Activated CD8-positive, alpha-beta memory T cell treated with anti-CD3 and anti-CD28 coated beads, Interleukin-2, amount 50 U/mL, for 4 hours (primary cell): ENCODE measurements around the gene MARCHF10.

Source experiments
- DNase-seq: peaks from one replicate; pipeline ENCODE4 v3.0.0-alpha.2; 2020

Gene MARCHF10

DNA sequence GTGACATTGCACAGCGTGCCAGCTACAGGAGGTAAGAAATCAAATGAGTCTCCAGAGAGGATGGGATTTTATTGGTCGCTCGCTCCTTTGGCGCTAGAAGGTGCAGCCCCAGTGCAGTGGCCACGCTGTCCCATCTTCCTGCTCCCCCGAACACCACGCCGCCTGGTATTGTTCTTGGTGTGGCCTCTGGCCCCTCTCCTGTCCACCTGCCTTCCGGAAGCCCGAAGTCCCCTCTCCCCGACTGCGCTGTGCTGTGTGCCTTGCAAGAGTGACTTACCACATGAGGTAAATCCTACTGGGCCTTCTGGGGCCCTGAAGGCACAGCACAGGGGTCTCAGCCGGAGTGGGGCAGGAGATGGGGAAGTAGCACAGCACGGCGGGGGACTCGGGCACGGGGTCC is 58.2 kb downstream of the MARCHF10 start:
- no peak for DNase-seq

DNA sequence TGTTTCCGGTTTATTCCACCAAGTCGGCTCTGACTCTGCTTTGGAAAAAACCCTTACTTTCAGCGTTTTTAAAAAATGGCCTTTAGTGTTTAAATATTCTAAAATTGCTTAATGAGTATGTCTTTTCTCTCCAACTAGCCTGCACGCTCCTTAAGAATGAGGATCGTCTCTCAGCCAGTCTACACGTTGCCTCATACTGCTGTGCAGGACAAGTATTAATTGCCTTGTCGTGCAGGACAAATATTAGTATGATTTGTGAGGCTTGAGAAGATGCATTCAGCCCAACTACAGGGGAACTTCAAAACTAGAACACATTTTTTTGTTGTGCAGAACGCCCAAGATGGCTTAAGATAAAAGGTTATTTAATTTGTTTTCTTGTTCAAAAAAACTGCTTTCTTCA is 61.2 kb downstream of the MARCHF10 start:
- DNase-seq: no peak

- no peak for DNase-seq
Observed at GRCh38 chr17:62745806-62746205, 62.3 kb downstream of the MARCHF10 start.

DNA sequence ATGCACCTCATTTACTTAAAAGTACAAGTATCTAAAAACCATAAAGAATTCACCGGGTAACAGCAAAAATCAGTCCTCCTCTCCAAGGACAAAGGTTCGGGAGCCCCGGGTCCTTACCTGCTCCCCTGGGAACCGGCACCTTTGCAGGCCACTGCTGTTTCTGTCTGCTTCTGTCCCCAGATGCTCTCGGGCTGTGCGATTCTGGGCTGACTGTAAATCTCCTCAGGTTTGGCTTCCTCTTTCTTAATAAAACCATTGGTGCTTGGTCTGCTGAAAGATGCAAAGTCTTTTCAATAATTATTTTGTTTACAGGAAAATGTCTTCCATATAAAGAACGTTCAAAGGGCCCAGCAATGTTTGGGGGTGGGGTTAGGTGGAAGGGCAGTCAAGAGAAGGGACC is 63.9 kb downstream of the MARCHF10 start:
- no peak for DNase-seq

DNA sequence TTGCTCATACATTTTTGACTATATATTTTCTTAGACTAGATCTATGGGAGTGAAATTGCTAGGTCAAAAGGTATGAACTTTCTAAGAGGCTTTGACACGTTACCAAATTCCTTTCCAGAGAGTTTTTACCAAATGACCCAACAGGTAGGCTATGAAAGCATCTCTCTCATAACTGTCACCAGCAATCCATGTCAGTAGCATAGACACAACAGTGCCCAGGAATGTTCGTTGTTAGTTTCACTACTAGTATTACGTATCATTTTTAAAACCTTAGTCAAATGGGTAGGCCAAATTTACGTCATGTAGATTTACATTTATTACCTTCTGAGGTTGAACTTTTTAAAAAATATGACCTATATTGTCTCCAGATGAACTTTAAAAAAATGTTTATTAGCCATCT is 66.8 kb downstream of the MARCHF10 start:
- no peak for DNase-seq

- DNase-seq: no peak
Observed at GRCh38 chr17:62739645-62740388, 68.3 kb downstream of the MARCHF10 start.

DNA sequence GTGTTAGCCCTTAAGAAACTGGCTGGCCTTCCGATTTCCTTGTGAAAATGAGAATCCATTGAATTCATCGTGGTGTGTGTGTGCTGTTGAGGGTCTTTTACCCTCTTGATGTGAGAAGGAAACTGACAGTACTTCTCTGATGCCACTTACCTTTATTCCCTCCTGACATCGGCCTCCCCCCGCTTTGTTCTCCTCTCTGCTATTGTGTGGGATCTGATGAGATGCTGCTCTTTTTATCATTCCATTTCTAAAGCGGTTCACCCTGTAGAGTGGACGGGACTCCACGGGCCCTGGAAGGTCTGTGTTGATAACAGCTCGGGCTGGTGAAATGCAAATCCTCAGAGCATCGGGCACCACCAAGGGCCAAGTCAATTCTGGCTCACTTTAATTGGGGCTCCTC is 69.8 kb downstream of the MARCHF10 start:
- DNase-seq: no peak

DNA sequence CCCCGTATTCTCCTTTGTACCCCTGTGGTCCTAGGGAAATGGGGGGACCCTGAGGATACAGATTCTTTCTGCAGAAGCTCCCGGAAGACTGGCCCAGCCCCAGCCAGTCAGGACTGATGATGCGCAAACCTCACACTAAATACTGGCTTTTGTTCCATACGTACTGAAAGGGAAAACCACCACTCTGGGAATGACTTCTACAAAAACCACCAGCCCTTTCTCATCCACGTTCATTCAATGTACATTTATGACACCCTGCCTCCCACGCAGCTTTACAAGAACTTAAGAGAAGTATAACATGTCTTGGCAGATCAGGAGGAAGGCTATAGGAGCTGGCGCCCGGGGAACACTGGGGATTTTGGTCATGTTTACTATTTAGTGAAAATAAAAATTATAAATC is 70.6 kb downstream of the MARCHF10 start:
- no peak for DNase-seq

DNA sequence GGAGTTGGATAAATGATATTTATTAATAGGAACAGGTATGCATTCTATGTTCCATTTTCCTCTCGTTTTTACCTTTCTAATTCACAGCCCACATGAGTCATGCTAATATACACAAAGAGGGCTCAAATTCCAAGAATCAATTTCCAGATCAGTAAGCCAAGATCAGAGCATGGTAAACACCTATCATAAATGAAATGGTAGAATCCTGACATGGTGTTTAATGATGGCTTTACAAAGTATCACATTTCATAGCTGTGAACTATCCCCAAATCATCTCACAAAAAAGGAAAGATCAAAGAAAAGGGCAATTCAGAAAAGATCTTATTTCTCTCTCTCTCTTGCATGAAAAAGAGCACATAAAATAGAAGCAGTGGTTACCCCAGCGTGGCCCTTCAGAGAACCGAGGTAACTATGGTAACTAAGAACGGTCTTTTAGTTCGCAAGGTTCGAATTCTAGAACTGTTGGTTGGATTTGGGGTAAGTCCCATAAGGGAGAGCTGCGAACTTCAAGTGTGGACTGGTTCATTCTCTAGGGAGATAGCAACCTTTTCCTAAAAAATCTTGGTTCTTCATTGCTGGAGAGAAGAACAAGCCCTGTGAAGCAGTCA is 73.0 kb downstream of the MARCHF10 start:
- no peak for DNase-seq

DNA sequence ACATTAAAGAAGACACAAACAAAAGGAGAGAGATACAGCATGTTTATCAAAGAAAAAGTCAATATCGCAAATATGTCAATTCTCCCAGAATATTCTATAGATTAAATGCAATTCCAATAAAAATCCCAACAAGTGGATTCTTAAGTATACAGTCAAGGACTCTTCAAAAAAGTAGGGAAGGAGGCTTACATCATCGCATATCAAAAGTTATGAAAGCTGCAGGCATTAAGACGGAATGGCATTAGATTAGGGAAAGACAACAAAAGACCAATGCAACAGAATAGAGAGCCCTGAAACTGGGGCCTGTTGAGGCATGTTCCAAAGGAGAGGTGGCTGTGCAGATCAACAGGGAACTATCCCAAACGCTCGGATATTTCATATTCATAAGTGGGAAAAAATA is 76.0 kb downstream of the MARCHF10 start:
- DNase-seq: no peak

- DNase-seq: no peak
Observed at GRCh38 chr17:62727916-62728672, 80.0 kb downstream of the MARCHF10 start.

DNA sequence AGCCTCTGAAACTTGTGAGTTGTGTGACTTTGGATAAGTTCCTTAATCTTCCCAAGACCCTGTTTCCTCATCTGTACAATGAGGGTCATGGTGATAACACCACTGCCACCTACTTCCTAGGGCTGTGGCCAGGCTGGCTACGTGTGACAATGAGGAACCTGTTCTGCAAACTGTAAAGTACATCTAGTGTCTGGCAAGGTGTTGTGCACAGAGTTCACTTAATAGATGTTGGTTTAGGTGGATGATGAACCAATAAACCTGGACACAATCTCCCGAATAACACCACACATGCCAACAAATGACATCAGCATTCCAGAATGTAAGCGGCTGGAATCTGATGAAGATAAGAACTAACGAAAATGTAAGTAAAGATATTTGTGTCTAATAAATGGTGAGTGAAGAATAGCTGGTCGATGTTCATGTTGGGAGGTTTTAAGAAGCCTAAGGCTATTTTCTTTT is 82.3 kb downstream of the MARCHF10 start:
- no peak for DNase-seq

DNA sequence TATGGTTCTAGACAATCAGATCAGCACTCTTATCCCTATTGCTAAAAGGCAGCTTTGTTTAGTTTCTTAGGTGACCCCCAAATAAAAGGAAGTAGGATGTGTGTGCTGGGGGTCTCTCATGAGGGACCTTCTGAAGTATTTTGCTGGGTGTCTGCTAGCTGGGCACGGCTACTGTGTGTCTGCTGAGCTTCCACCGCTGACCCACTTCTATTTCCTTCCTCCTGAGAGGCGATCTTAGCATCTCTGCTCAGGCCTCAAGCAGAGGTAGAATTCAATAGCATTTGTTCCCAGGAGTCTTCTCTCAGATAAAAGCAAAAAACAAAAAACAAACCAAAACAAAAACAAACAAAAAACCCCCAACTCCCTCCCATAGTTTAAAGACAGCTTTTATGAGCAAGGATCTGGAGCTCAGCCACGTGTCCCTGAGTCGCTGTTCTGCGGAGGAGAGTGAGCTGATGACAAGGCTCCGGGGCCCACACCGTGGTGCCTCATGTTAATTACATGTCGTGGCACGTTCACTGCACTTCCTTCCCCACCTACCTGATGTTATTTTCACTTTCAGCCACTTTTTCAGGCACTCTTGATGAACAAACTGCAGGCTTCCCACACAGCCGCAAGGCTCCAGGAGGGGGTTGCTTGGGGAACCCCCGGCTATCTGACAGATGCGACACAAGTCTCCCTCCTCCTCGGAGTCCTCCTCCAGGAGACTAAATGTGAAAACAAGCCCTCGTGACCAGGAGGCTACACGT is 83.5 kb downstream of the MARCHF10 start:
- peak; percentile 72 for DNase-seq

DNA sequence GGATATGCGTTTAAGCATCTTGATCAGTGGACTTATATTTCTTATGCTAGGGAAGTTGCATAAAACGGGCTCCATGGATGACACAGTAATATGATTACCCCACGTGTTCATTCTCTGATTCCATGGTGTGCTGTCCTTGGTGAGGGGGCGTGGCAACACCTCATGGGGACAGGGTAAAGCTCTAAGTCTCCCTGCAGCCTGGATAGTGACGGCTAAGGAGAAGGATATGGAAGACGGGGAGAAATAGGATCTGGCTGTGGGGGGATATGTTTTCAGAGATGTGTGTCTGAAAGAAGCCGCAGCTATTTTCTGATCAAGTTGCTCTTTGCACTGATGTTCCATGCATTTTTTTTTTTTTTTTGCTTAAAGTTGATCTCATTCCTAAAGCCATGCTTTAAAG is 84.3 kb downstream of the MARCHF10 start:
- DNase-seq: no peak

DNA sequence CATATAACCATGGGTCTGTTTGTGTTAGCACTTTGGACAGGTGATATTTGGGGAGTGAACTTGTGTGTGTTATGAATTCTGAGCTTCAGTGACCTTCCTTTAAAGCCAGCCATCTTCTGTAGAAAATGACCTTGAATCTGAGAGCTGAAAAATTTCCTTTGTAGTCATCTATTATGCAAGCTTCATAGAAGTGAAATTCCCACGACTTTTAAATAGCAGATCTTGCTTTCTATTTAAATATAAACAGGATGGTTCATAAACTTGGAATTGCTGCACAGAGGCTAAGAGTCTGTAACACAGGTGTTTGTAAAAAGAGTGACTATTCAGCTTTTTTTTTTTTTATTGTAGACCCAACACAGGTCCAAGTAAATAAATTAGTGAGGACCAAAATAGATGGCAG is 85.5 kb downstream of the MARCHF10 start:
- DNase-seq: no peak

- no peak for DNase-seq
Observed at GRCh38 chr17:62720126-62720850, 87.8 kb downstream of the MARCHF10 start.

DNA sequence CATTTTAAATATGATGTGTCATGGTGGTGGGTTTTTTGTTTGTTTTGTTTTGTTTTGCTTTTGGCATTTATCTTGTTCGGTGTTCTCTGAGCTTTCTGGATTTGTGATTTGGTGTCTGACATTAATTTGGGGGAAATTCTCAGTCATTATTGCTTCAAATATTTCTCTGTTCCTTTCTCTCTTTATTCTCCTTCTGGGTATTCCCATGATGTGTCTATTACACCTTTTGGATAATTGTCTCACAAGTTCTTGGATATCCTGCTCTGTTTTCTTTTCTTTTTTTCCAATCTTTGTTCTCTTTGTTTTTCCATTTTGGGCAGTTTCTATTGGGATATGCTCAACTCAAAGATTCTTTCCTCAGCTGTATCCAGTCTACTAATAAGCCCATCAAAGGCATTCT is 88.5 kb downstream of the MARCHF10 start:
- DNase-seq: no peak

- DNase-seq: no peak
Observed at GRCh38 chr17:62718429-62718828, 89.7 kb downstream of the MARCHF10 start.

DNA sequence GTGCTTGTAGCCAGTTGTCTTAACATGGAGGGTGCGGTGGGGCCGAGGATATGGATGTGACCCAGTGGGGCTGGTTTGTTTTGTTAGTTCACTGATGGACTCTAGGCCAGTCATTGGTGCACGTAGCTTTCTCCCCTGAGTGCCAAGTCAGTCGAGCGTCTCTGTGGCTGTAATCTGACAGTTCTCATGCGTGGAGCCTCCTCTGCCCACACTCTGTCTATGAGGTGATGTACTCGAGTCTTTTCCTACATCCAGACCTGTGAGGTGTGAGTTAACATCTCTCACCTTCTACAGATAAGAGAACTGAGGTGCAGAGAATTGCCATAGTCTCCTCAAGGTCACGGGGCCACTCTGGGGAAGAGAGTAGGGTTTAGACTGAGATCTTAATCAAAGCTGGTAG is 90.2 kb downstream of the MARCHF10 start:
- no peak for DNase-seq

DNA sequence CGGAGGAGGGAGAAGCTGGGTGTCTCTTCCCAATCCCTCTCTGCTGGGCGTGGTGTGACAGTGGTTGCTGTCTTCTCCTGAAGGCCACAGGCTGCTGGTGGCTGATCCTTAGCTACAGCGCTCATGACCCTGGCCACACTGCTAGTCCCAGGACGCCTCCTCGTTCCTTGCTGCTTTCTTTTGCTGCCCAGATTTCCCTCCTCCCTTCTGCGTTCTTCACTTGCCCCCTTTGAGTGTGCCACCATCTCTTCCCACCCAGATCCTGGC is 90.6 kb downstream of the MARCHF10 start:
- DNase-seq: no peak

DNA sequence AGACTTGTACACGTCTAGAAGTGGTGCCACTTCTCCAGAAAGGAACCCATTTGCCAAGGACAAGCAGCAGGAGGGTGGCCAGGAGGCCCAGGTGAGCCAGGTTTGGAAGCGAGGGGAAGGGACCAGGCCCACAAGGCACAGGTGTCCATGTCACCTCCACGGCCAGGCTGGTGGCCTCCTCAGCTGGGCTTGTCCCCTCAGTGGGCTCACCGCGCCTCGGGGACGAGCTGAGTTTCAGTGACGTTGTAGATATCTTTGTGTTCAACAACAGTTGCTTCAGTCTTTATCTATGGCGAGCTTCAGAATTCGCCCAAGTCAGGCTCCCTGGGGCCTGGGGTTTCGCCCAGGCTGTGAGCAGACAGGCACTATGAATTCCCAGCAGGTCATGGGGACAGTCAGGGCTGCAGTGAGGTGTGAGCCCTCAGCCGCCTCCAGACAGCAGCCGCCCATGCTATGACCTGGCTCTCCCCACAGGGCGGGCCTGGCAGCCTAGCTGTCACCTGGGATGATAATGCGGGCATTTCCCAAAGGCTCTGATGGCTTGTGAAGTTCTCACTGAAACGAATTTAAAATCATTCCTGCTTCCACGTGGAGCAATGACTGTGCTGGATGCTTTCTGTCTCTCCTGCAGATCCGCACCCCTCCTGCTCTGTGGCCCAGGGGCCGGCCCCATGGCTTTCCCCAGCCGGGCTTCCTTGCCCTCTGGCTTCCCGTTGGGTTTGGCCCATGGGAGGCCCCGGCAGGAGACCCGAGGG is 91.1 kb downstream of the MARCHF10 start:
- DNase-seq: no peak

DNA sequence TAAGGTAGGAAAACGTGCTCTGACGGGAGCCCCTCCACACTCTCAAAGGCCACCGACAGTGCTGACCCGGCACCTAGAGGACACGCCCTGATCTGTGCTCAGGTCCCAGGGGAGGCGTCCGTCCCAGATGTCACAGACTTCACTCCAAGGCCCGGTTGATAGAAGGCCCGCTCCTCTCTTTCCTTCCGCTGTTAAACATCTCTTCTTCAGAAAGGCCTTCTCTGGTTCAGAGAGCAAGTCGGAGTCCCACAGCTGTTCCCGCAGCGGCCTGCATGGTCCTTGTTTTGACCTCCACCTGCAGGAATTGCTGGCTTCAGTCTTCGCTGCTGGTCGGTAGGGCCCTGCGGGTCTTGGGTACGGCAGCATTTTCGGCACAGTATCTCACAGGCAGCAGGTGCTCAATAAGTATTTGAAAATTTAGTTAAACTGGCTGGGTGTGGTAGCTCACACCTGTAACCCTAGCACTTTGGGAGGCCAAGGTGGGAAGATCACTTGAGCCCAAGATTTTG is 92.2 kb downstream of the MARCHF10 start:
- no peak for DNase-seq
